WTC11 (cell line): ENCODE results near the gene CACNA1A. TPM values are rescaled to one million over a fixed set of nuclear protein-coding genes. Genes with fewer than 3 reads are reported as not detected.

Experiments
- ATAC-seq: fragments of 200-7000 bp; cut with Tn5 transposase; 2 replicates; pipeline ENCODE4 v1.10.0; 2021; ENCODE audit warnings: mild to moderate bottlenecking, moderate library complexity
- CTCF ChIA-PET: fragments of 300-600 bp; sonication (Branson Sonifier 250); formaldehyde crosslinking; loops from one replicate; lab custom pipeline; 2021; ENCODE audit warnings: antibody characterized with exemption; lab: Charles Lee
- POLR2A ChIA-PET: fragments of 350-600 bp; sonication (Branson Sonifier 250); formaldehyde crosslinking; loops from one replicate; lab custom pipeline; 2021; ENCODE audit warnings: antibody characterized with exemption; lab: Charles Lee
- DNase-seq: peaks from one replicate; pipeline ENCODE4 v3.0.0; 2021; ENCODE audit warnings: low spot score
- H3K27ac Mint-ChIP-seq: 2 replicates; pipeline ENCODE4 v1.8.0; 2021; ENCODE audit warnings: mixed read lengths
- H3K27me3 Mint-ChIP-seq: 2 replicates; pipeline ENCODE4 v1.8.0; 2021; ENCODE audit warnings: low read depth, mild to moderate bottlenecking, moderate library complexity, mixed read lengths
- H3K36me3 Mint-ChIP-seq: 2 replicates; pipeline ENCODE4 v1.8.0; 2021; ENCODE audit warnings: mixed read lengths
- H3K4me1 Mint-ChIP-seq: 2 replicates; pipeline ENCODE4 v1.8.0; 2022; ENCODE audit warnings: mixed read lengths
- H3K4me3 Mint-ChIP-seq: 2 replicates; pipeline ENCODE4 v1.8.0; 2021; ENCODE audit warnings: mild to moderate bottlenecking, moderate library complexity, mixed read lengths
- H3K9me3 Mint-ChIP-seq: 2 replicates; pipeline ENCODE4 v1.8.0; 2021; ENCODE audit warnings: mixed read lengths
- ATF1 ChIP-seq: sonication (generic); formaldehyde crosslinking; IDR thresholded peaks from 2 replicates; pipeline ENCODE4 v1.8.1; 2023; ENCODE audit warnings: mild to moderate bottlenecking, moderate library complexity, missing genetic modification reagents
- FOXK1 ChIP-seq: sonication (generic); formaldehyde crosslinking; IDR thresholded peaks from 2 replicates; pipeline ENCODE4 v1.8.0; 2022; ENCODE audit warnings: mild to moderate bottlenecking, moderate library complexity, missing genetic modification reagents
- GABPB1 ChIP-seq: sonication (generic); formaldehyde crosslinking; IDR thresholded peaks from 2 replicates; pipeline ENCODE4 v1.8.1; 2023; ENCODE audit warnings: mild to moderate bottlenecking, missing genetic modification reagents
- JAZF1 ChIP-seq: fragments of 250-450 bp; sonication (Bioruptor Pico); IDR thresholded peaks from 2 replicates; pipeline ENCODE4 v1.9.0; 2021; ENCODE audit warnings: moderate library complexity, mild to moderate bottlenecking, inconsistent platforms
- JUN ChIP-seq: sonication (generic); formaldehyde crosslinking; IDR thresholded peaks from 2 replicates; pipeline ENCODE4 v1.8.0; 2023; ENCODE audit warnings: mild to moderate bottlenecking, missing genetic modification reagents
- KAT7 ChIP-seq: sonication (generic); formaldehyde crosslinking; IDR thresholded peaks from 2 replicates; pipeline ENCODE4 v1.8.1; 2023; ENCODE audit warnings: missing genetic modification reagents, mild to moderate bottlenecking, borderline replicate concordance
- NFE2L1 ChIP-seq: sonication (generic); formaldehyde crosslinking; IDR thresholded peaks from 2 replicates; pipeline ENCODE4 v1.8.1; 2023; ENCODE audit warnings: missing genetic modification reagents
- NR2C2 ChIP-seq: sonication (generic); formaldehyde crosslinking; IDR thresholded peaks from 2 replicates; pipeline ENCODE4 v1.8.0; 2022; ENCODE audit warnings: mild to moderate bottlenecking, missing genetic modification reagents
- NR3C1 ChIP-seq: sonication (generic); formaldehyde crosslinking; conservative IDR thresholded peaks from 2 replicates; pipeline ENCODE4 v1.8.1; 2023; ENCODE audit warnings: low read depth, mild to moderate bottlenecking, missing genetic modification reagents
- RELA ChIP-seq: sonication (generic); formaldehyde crosslinking; IDR thresholded peaks from 2 replicates; pipeline ENCODE4 v1.8.1; 2022; ENCODE audit warnings: missing genetic modification reagents, mild to moderate bottlenecking, borderline replicate concordance
- SMAD3 ChIP-seq: sonication (generic); formaldehyde crosslinking; IDR thresholded peaks from 2 replicates; pipeline ENCODE4 v1.8.0; 2022; ENCODE audit warnings: missing genetic modification reagents, mild to moderate bottlenecking, borderline replicate concordance
- TP53 ChIP-seq: sonication (generic); formaldehyde crosslinking; IDR thresholded peaks from 2 replicates; pipeline ENCODE4 v1.8.1; 2023; ENCODE audit warnings: mild to moderate bottlenecking, missing genetic modification reagents
- ZNF396 ChIP-seq: fragments of 250-450 bp; sonication (Bioruptor Pico); IDR thresholded peaks from 2 replicates; pipeline ENCODE4 v1.8.0; 2021; ENCODE audit warnings: mild to moderate bottlenecking, moderate library complexity, borderline replicate concordance
- total RNA-seq: library from RNA; stranded (reverse); gene quantifications from 3 replicates; pipeline ENCODE4 v1.2.3, GENCODE V29; 2021
- TF ChIP-seq, protein P1 (sequence below): fragments of 250-450 bp; sonication (Bioruptor Pico); IDR thresholded peaks from 2 replicates; pipeline ENCODE4 v1.9.0; 2021; ENCODE audit warnings: moderate library complexity, mild to moderate bottlenecking, inconsistent platforms, borderline replicate concordance
- TF ChIP-seq, protein P2 (sequence below): sonication (generic); formaldehyde crosslinking; IDR thresholded peaks from 2 replicates; pipeline ENCODE4 v1.8.0; 2022; ENCODE audit warnings: mild to moderate bottlenecking, missing genetic modification reagents
- TF ChIP-seq, protein P3 (sequence below): fragments of 200-600 bp; IDR thresholded peaks from 2 replicates; pipeline ENCODE4 v1.8.0; 2022; ENCODE audit warnings: antibody characterized with exemption
- TF ChIP-seq, protein P4 (sequence below): sonication (generic); formaldehyde crosslinking; IDR thresholded peaks from 2 replicates; pipeline ENCODE4 v1.8.0; 2022; ENCODE audit warnings: mild to moderate bottlenecking, missing genetic modification reagents
- TF ChIP-seq, protein P5 (sequence below): sonication (generic); formaldehyde crosslinking; IDR thresholded peaks from 2 replicates; pipeline ENCODE4 v1.8.0; 2022; ENCODE audit warnings: mild to moderate bottlenecking, missing genetic modification reagents
- TF ChIP-seq, protein P6 (sequence below): fragments of 250-450 bp; sonication (Bioruptor Pico); IDR thresholded peaks from 2 replicates; pipeline ENCODE4 v1.9.0; 2021; ENCODE audit warnings: mild to moderate bottlenecking
- TF ChIP-seq, protein P7 (sequence below): sonication (generic); formaldehyde crosslinking; IDR thresholded peaks from 2 replicates; pipeline ENCODE4 v1.8.1; 2023; ENCODE audit warnings: mild to moderate bottlenecking, moderate library complexity, missing genetic modification reagents

Gene CACNA1A
- total RNA-seq, 1 experiment from 2014 or later, result 28.9 TPM

DNA sequence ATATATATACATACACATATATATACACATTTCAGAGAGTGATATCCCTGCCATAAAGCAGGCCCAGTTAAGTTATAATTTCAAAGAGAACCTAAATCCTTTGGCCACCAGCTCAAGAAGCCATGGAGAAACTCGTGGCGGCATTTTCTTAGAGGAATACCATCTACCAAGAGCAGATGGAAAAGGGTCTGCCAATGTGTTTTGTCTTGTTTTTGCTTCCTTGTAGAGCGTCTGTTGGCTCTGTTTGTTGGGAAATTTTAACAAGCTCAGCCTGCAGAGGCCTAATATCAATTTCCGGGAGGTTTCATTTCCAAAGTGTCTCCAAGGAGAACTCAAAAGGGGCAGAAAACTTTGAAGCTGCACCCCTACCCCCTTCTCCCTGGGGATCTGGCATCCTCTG lies 215.5 kb downstream of the CACNA1A start (continued):
- TF ChIP-seq KAT7 (CRISPR knock-in tag), result no peak
- TF ChIP-seq, protein P1, sequence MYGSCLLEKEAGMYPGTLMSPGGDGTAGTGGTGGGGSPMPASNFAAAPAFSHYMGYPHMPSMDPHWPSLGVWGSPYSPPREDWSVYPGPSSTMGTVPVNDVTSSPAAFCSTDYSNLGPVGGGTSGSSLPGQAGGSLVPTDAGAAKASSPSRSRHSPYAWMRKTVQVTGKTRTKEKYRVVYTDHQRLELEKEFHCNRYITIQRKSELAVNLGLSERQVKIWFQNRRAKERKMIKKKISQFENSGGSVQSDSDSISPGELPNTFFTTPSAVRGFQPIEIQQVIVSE, result no peak
- no peak for TF ChIP-seq TP53 (CRISPR knock-in tag)
- TF ChIP-seq NFE2L1 (CRISPR knock-in tag), result no peak
- TF ChIP-seq GABPB1 (CRISPR knock-in tag), result no peak
- TF ChIP-seq NR2C2 (CRISPR knock-in tag), result no peak
- no peak for TF ChIP-seq ZNF396 (CRISPR knock-in tag)
- TF ChIP-seq, protein P2, sequence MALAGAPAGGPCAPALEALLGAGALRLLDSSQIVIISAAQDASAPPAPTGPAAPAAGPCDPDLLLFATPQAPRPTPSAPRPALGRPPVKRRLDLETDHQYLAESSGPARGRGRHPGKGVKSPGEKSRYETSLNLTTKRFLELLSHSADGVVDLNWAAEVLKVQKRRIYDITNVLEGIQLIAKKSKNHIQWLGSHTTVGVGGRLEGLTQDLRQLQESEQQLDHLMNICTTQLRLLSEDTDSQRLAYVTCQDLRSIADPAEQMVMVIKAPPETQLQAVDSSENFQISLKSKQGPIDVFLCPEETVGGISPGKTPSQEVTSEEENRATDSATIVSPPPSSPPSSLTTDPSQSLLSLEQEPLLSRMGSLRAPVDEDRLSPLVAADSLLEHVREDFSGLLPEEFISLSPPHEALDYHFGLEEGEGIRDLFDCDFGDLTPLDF (CRISPR knock-in tag), result no peak
- TF ChIP-seq ATF1 (CRISPR knock-in tag), result no peak
- no peak for TF ChIP-seq FOXK1 (CRISPR knock-in tag)
- TF ChIP-seq, all 79 proteins: peak for 0

DNA sequence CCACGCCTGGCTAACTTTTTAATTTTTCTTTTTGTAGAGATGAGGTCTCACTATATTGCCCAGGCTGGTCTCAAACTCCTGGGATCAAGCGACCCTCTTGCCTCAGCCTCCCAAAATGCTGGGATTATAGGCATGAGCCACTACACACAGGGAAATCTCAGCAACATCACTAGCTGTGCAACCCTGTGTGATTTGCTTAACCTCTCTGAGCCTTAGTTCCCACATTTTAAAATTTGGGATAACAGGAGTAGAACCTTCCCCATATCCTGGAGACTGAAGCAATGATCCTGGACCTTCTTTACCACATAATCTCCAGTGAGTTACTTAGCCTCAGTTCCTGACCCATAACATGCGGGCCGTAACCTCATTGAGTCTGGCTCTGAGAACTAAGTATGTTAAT lies 217.0 kb downstream of the CACNA1A start:
- H3K27ac Mint-ChIP-seq, result no peak overlapping the region

DNA sequence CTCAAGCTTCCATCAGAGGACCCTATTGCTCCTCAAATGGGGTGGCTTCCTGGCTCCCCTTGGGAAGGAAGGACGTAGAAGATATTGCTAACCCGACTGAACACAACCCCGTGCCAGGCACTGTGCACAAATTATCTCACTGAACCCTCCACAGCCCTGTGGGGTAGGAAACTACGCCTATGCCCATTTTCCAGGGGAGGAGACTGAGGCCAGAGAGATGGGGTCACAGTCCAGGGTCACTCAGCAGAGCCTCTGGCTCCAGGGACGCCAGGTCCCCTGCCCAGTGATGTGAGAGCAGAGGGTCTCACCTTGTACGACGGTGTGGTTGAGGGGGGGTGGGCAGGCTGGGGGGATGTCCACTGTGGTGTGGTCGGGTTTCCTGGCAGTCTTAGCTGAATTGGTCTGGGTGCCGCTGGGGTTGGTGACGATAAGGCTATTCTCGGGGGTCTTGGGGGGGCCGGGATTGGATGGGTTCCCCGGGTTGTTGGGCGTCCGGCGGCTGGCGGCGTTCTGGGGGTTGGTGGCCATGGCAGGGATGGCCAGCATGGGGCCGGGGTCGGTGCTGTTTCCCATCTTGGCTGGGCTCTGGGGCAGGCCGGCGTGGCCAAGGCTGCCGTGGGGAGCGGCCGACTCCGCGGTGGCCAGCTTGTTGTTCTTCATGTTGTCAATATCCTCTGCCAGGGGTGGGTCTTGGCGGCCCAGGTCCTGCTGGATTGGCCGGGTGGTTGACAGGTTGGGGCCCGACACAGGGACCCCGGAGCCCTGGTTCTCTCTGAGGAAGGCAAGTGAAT lies 219.9 kb downstream of the CACNA1A start:
- H3K27ac Mint-ChIP-seq, result no peak overlapping the region
- CTCF ChIA-PET, result interaction anchor here (0.8 to 1.2 kb wide), 3 partner anchors 9 to 303 kb away, joined by 3 read pairs; no protein-coding TSS in a partner anchor
- ATAC-seq, result no peak
- TF ChIP-seq, protein P3, sequence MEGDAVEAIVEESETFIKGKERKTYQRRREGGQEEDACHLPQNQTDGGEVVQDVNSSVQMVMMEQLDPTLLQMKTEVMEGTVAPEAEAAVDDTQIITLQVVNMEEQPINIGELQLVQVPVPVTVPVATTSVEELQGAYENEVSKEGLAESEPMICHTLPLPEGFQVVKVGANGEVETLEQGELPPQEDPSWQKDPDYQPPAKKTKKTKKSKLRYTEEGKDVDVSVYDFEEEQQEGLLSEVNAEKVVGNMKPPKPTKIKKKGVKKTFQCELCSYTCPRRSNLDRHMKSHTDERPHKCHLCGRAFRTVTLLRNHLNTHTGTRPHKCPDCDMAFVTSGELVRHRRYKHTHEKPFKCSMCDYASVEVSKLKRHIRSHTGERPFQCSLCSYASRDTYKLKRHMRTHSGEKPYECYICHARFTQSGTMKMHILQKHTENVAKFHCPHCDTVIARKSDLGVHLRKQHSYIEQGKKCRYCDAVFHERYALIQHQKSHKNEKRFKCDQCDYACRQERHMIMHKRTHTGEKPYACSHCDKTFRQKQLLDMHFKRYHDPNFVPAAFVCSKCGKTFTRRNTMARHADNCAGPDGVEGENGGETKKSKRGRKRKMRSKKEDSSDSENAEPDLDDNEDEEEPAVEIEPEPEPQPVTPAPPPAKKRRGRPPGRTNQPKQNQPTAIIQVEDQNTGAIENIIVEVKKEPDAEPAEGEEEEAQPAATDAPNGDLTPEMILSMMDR, result no peak
- TF ChIP-seq NFE2L1 (CRISPR knock-in tag) (no peak), JAZF1 (no peak), JUN (CRISPR knock-in tag) (no peak), NR3C1 (CRISPR knock-in tag) (no peak)
- TF ChIP-seq, protein P4, sequence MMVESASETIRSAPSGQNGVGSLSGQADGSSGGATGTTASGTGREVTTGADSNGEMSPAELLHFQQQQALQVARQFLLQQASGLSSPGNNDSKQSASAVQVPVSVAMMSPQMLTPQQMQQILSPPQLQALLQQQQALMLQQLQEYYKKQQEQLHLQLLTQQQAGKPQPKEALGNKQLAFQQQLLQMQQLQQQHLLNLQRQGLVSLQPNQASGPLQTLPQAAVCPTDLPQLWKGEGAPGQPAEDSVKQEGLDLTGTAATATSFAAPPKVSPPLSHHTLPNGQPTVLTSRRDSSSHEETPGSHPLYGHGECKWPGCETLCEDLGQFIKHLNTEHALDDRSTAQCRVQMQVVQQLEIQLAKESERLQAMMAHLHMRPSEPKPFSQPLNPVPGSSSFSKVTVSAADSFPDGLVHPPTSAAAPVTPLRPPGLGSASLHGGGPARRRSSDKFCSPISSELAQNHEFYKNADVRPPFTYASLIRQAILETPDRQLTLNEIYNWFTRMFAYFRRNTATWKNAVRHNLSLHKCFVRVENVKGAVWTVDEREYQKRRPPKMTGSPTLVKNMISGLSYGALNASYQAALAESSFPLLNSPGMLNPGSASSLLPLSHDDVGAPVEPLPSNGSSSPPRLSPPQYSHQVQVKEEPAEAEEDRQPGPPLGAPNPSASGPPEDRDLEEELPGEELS, result no peak
- TF ChIP-seq, protein P5, sequence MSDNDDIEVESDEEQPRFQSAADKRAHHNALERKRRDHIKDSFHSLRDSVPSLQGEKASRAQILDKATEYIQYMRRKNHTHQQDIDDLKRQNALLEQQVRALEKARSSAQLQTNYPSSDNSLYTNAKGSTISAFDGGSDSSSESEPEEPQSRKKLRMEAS (CRISPR knock-in tag), result no peak
- TF ChIP-seq, protein P6, sequence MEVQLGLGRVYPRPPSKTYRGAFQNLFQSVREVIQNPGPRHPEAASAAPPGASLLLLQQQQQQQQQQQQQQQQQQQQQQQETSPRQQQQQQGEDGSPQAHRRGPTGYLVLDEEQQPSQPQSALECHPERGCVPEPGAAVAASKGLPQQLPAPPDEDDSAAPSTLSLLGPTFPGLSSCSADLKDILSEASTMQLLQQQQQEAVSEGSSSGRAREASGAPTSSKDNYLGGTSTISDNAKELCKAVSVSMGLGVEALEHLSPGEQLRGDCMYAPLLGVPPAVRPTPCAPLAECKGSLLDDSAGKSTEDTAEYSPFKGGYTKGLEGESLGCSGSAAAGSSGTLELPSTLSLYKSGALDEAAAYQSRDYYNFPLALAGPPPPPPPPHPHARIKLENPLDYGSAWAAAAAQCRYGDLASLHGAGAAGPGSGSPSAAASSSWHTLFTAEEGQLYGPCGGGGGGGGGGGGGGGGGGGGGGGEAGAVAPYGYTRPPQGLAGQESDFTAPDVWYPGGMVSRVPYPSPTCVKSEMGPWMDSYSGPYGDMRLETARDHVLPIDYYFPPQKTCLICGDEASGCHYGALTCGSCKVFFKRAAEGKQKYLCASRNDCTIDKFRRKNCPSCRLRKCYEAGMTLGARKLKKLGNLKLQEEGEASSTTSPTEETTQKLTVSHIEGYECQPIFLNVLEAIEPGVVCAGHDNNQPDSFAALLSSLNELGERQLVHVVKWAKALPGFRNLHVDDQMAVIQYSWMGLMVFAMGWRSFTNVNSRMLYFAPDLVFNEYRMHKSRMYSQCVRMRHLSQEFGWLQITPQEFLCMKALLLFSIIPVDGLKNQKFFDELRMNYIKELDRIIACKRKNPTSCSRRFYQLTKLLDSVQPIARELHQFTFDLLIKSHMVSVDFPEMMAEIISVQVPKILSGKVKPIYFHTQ (CRISPR knock-in tag), result no peak
- TF ChIP-seq, protein P7, sequence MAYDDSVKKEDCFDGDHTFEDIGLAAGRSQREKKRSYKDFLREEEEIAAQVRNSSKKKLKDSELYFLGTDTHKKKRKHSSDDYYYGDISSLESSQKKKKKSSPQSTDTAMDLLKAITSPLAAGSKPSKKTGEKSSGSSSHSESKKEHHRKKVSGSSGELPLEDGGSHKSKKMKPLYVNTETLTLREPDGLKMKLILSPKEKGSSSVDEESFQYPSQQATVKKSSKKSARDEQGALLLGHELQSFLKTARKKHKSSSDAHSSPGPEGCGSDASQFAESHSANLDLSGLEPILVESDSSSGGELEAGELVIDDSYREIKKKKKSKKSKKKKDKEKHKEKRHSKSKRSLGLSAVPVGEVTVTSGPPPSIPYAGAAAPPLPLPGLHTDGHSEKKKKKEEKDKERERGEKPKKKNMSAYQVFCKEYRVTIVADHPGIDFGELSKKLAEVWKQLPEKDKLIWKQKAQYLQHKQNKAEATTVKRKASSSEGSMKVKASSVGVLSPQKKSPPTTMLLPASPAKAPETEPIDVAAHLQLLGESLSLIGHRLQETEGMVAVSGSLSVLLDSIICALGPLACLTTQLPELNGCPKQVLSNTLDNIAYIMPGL (CRISPR knock-in tag), result no peak

More for the DNA sequence above, 217.0 kb downstream of the CACNA1A start:
- ATAC-seq, result no peak
- ChIA-PET CTCF (interaction anchor here (0.7 to 1.4 kb wide), 3 partner anchors 11 to 289 kb away, joined by 3 to 6 read pairs (median 3); no protein-coding TSS in a partner anchor), POLR2A (interaction anchor here (0.6 kb wide), 1 partner anchor 554 kb away, joined by 4 read pairs; no protein-coding TSS in a partner anchor)
- no peak for DNase-seq
- Mint-ChIP-seq H3K4me3 (no peak overlapping the region), H3K9me3 (no peaks in the 10 kb centered on the region), H3K36me3 (peaks cover 2% of the 10 kb centered on the region; the same call in 1 of the 2 replicates), H3K4me1 (no peaks in the 10 kb centered on the region), H3K27me3 (no peaks in the 10 kb centered on the region)
- TF ChIP-seq SMAD3 (CRISPR knock-in tag) (no peak), NR3C1 (CRISPR knock-in tag) (no peak), RELA (no peak)
- TF ChIP-seq, protein P1, result no peak

More for the DNA sequence above, 219.9 kb downstream of the CACNA1A start:
- Mint-ChIP-seq H3K36me3 (peaks cover 2% of the 10 kb centered on the region), H3K9me3 (no peaks in the 10 kb centered on the region), H3K27me3 (no peaks in the 10 kb centered on the region), H3K4me3 (no peak overlapping the region), H3K4me1 (peaks cover 3% of the 10 kb centered on the region)
- DNase-seq, result no peak
- POLR2A ChIA-PET, result no interaction called here
